Heart left ventricle (tissue), 13 donors: ENCODE measurements around the gene C14orf180.

ENCODE experiments used
- POLR2A ChIP-seq, 2 donors: fragments of 450-650 bp; IDR thresholded peaks; one replicate each; pipeline ENCODE4 v1.6.1; 2017; ENCODE audit warnings: antibody characterized with exemption in 2 of 2, mild to moderate bottlenecking in 2 of 2, moderate library complexity in 2 of 2
- TF ChIP-seq, protein P1 (sequence below), 12 donors: fragments of 200-600 bp; sonication (generic) in 4 of 12; IDR thresholded peaks; one replicate each; pipeline versions ENCODE4 v1.5.0 to v1.8.0; 2018 to 2022; ENCODE audit warnings: antibody characterized with exemption in 12 of 12, mild to moderate bottlenecking in 5 of 12
- donor health status: ischemic (EF 13 %, LVEDD 7.1; RV severe dilation, severe dysfunction).
- donor health status: DM: no; HTN: yes; CAD: no.
- donor health status: DM: no; HTN: no; CAD: no.
- donor health status: ischemic (EF 25% LVEDD 6.9; RV normal size, moderate dysfunction).
- donor health status: ischemic (EF 25% LVEDD 5.7; RV mildly dilated, moderate dysfunction).
- donor health status: ischemic (EF 35%, LVEDD 5.7; RV mildly dilated, moderate dysfunction).
- donor health status: nonischemic (EF 11% LVEDD 7.7; RV severe dilation, severe dysfunction).
- donor health status: DM: yes; HTN: yes; CAD: no.
- donor health status: PGD.
- donor health status: ischemic (EF 29% LVEDD 5.4; RV normal size, mild dysfunction).
- donor health status: nonischemic (EF 23%, LVEDD 6.1; RV moderate dilation, normal function).

DNA sequence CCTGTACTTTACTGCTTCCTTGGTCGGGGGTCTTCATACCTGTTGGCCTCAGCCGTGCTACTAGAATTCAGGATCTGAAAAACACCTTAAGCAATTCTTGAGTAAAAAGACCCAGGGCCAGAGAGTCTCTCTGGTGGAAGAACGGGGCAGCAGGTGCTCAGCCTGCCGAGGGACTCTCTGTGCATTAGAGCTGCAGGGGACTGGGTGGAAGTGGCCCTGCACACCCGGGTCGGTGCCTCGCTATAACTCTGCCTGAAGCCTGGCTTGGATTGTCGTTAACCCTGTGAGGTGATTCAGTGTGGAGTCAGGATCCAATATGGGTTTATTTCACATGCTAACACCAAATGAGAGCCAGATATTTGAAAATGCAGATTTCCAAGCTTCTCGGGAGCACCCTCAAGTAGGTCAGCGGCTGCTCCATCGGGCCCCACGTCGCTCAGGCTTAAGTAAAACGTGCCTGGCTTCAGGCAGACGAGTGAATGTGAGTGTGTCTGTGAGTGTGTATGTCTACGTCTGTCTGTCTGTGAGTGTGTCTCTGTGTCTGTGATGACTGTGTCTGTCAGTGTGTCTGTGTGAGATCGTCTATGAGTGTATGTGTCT, 35.1 kb upstream of the C14orf180 start:
- TF ChIP-seq, protein P1, sequence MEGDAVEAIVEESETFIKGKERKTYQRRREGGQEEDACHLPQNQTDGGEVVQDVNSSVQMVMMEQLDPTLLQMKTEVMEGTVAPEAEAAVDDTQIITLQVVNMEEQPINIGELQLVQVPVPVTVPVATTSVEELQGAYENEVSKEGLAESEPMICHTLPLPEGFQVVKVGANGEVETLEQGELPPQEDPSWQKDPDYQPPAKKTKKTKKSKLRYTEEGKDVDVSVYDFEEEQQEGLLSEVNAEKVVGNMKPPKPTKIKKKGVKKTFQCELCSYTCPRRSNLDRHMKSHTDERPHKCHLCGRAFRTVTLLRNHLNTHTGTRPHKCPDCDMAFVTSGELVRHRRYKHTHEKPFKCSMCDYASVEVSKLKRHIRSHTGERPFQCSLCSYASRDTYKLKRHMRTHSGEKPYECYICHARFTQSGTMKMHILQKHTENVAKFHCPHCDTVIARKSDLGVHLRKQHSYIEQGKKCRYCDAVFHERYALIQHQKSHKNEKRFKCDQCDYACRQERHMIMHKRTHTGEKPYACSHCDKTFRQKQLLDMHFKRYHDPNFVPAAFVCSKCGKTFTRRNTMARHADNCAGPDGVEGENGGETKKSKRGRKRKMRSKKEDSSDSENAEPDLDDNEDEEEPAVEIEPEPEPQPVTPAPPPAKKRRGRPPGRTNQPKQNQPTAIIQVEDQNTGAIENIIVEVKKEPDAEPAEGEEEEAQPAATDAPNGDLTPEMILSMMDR (IDR thresholded peaks at IDR 0.05), result no peak
- no peak for TF ChIP-seq POLR2A (IDR thresholded peaks at IDR 0.05)
